ENCODE data around the gene QPRT. TPM values are rescaled to one million over a fixed set of nuclear protein-coding genes. Genes with fewer than 3 reads are reported as not detected.

Gene QPRT
- total and polyA plus RNA-seq, 2 of the 8 experiments (the other 6 are each of a cell fraction or from before 2014, with no cell fraction given): 89.0 to 102 TPM

GRCh38 chr16:29678691-29679267 lies at the start of gene QPRT (continued):
- peak in 1 of 3 experiments; percentile 9; a peak in 1 of 4 replicates for TF ChIP-seq CTCF (IDR thresholded peaks at IDR 0.05; ENCODE audit: control extremely low read depth in 1 of 3, insufficient read depth in 1 of 3, low read depth in 1 of 3, low read length in 3 of 3)
- no peak for TF ChIP-seq GTF2F1 (IDR thresholded peaks at IDR 0.05; ENCODE audit: borderline replicate concordance, low read depth, low read length)
- 0 out of 2 replicates have a peak, but pooled peaks have one; percentile 37 for TF ChIP-seq SP1 (IDR thresholded peaks at IDR 0.05; ENCODE audit: low read depth, low read length)
- TF ChIP-seq ATF2 (IDR thresholded peaks at IDR 0.05; ENCODE audit: low read length): no peak
- no peak for TF ChIP-seq BACH1 (IDR thresholded peaks at IDR 0.05; ENCODE audit: low read length)
- TF ChIP-seq SRF (IDR thresholded peaks at IDR 0.05; ENCODE audit: low read depth, low read length): no peak
- TF ChIP-seq MAX (IDR thresholded peaks at IDR 0.05): peak; percentile 63
- TF ChIP-seq TBP (IDR thresholded peaks at IDR 0.05; ENCODE audit: low read depth, low read length): 0 out of 2 replicates have a peak, but pooled peaks have one; percentile 59
- peak; percentile 64 for TF ChIP-seq TAF1 (IDR thresholded peaks at IDR 0.05; ENCODE audit: low read depth, low read length)
- no peak for TF ChIP-seq ZNF274 (IDR thresholded peaks at IDR 0.05; ENCODE audit: borderline replicate concordance, extremely low read depth, low read length)
- no peak for TF ChIP-seq YY1 (IDR thresholded peaks at IDR 0.05; ENCODE audit: low read depth, low read length)
- TF ChIP-seq SP4 (IDR thresholded peaks at IDR 0.05; ENCODE audit: low read length): no peak
- TF ChIP-seq RAD21 (IDR thresholded peaks at IDR 0.05 in 1 of 2, conservative IDR thresholded peaks at IDR 0.05 in 1 of 2; ENCODE audit: low read depth in 2 of 2, low read length in 2 of 2): no peak
- no peak for TF ChIP-seq BRCA1 (IDR thresholded peaks at IDR 0.05; ENCODE audit: low read depth, low read length)
